ENCODE results near the gene RCOR1.

RCOR1 gene

GRCh38 chr14:102565959-102566358 lies 26.5 kb upstream of the RCOR1 start:
- Histone ChIP-seq H2AK5ac (ENCODE audit: low read depth, low read length) (no peak overlapping the region), H3K36me3 (replicated peaks in 1 of 2; ENCODE audit: control insufficient read depth in 2 of 2, insufficient read depth in 2 of 2, low read length in 2 of 2) (no peaks in the 10 kb centered on the region), H3K4me3 (ENCODE audit: low read length in 2 of 2) (no peak overlapping the region), H3K23ac (ENCODE audit: low read depth, low read length, poor library complexity) (no peak overlapping the region), H3K79me1 (ENCODE audit: low read depth, low read length) (no peaks in the 10 kb centered on the region), H2BK15ac (ENCODE audit: low read length) (no peak overlapping the region), H3K4me2 (ENCODE audit: insufficient read depth, low read length, poor library complexity, severe bottlenecking) (no peak overlapping the region), H3K27ac (replicated peaks; ENCODE audit: low read length) (no peak overlapping the region), H2BK120ac (ENCODE audit: low read depth, low read length) (no peak overlapping the region), H3K4me1 (ENCODE audit: control insufficient read depth in 2 of 2, insufficient read depth in 1 of 2, low read depth in 1 of 2, low read length in 2 of 2) (peaks cover 0 to 4% of the 10 kb centered on the region in 2 donors), H3K4ac (ENCODE audit: low read length) (no peak overlapping the region), H3K27me3 (ENCODE audit: control insufficient read depth in 3 of 3, insufficient read depth in 3 of 3, low read depth in 1 of 3, low read length in 3 of 3) (no peaks in the 10 kb centered on the region), H2BK12ac (ENCODE audit: low read length) (no peak overlapping the region), H2BK5ac (ENCODE audit: low read length) (no peak overlapping the region), H4K91ac (ENCODE audit: low read depth, low read length, poor library complexity) (no peak overlapping the region), H2AFZ (ENCODE audit: low read length) (no peak overlapping the region), H3K18ac (ENCODE audit: low read length) (no peak overlapping the region), H3K14ac (ENCODE audit: low read length) (no peak overlapping the region), H4K8ac (ENCODE audit: low read depth, low read length) (no peak overlapping the region), H3K9ac (ENCODE audit: low read depth, low read length, poor library complexity) (no peak overlapping the region), H3K9me3 (replicated peaks in 1 of 2; ENCODE audit: control insufficient read depth in 2 of 2, insufficient read depth in 1 of 2, low read depth in 1 of 2, low read length in 2 of 2) (peaks cover 0 to 4% of the 10 kb centered on the region in 2 donors)
- no CpG with 5 or more reads among the region's 7 CpGs for WGBS, 2 donors (ENCODE audit: extremely low coverage in 2 of 2, insufficient read length in 2 of 2, insufficient replicate concordance in 1 of 2)
- no peak for DNase-seq (ENCODE audit: low spot score)

- H3K27ac ChIP-seq (replicated peaks; ENCODE audit: low read length) = no peak overlapping the region
- no CpG with 5 or more reads among the region's 7 CpGs for WGBS, 2 donors (ENCODE audit: extremely low coverage in 2 of 2, insufficient read length in 2 of 2, insufficient replicate concordance in 1 of 2)
- no peak for DNase-seq (ENCODE audit: low spot score)
Measured at GRCh38 chr14:102568115-102568614, 24.3 kb upstream of the RCOR1 start.

GRCh38 chr14:102570334-102570995 lies 22.0 kb upstream of the RCOR1 start:
- no peak for DNase-seq (ENCODE audit: low spot score)
- H3K4me3 ChIP-seq (ENCODE audit: low read length in 2 of 2) = no peak overlapping the region
- H3K4ac ChIP-seq (ENCODE audit: low read length) = no peak overlapping the region
- no peak overlapping the region for H2BK120ac ChIP-seq (ENCODE audit: low read depth, low read length)
- peaks cover 0 to 10% of the 10 kb centered on the region in 2 donors for H3K4me1 ChIP-seq (ENCODE audit: control insufficient read depth in 2 of 2, insufficient read depth in 1 of 2, low read depth in 1 of 2, low read length in 2 of 2)
- H3K36me3 ChIP-seq (replicated peaks in 1 of 2; ENCODE audit: control insufficient read depth in 2 of 2, insufficient read depth in 2 of 2, low read length in 2 of 2) = no peaks in the 10 kb centered on the region
- no peak overlapping the region for H3K27ac ChIP-seq (replicated peaks; ENCODE audit: low read length)
- no peaks in the 10 kb centered on the region for H3K9me3 ChIP-seq (replicated peaks in 1 of 2; ENCODE audit: control insufficient read depth in 2 of 2, insufficient read depth in 1 of 2, low read depth in 1 of 2, low read length in 2 of 2)
- no peak overlapping the region for H2BK12ac ChIP-seq (ENCODE audit: low read length)
- no peak overlapping the region for H3K18ac ChIP-seq (ENCODE audit: low read length)
- H2BK5ac ChIP-seq (ENCODE audit: low read length) = no peak overlapping the region
- H2AK5ac ChIP-seq (ENCODE audit: low read depth, low read length) = no peak overlapping the region
- H3K23ac ChIP-seq (ENCODE audit: low read depth, low read length, poor library complexity) = no peak overlapping the region
- no peak overlapping the region for H2BK15ac ChIP-seq (ENCODE audit: low read length)
- WGBS, 2 donors (ENCODE audit: extremely low coverage in 2 of 2, insufficient read length in 2 of 2, insufficient replicate concordance in 1 of 2) = no CpG with 5 or more reads among the region's 9 CpGs
- no peaks in the 10 kb centered on the region for H3K79me1 ChIP-seq (ENCODE audit: low read depth, low read length)
- no peak overlapping the region for H3K14ac ChIP-seq (ENCODE audit: low read length)
- H4K8ac ChIP-seq (ENCODE audit: low read depth, low read length) = no peak overlapping the region
- no peak overlapping the region for H4K91ac ChIP-seq (ENCODE audit: low read depth, low read length, poor library complexity)
- H2AFZ ChIP-seq (ENCODE audit: low read length) = no peak overlapping the region
- H3K27me3 ChIP-seq (ENCODE audit: control insufficient read depth in 3 of 3, insufficient read depth in 3 of 3, low read depth in 1 of 3, low read length in 3 of 3) = no peaks in the 10 kb centered on the region
- no peak overlapping the region for H3K4me2 ChIP-seq (ENCODE audit: insufficient read depth, low read length, poor library complexity, severe bottlenecking)
- no peak overlapping the region for H3K9ac ChIP-seq (ENCODE audit: low read depth, low read length, poor library complexity)

More at GRCh38 chr14:102568115-102568614, 24.3 kb upstream of the RCOR1 start:
- no peaks in the 10 kb centered on the region for H3K27me3 ChIP-seq (ENCODE audit: control insufficient read depth in 3 of 3, insufficient read depth in 3 of 3, low read depth in 1 of 3, low read length in 3 of 3)
- H3K4me3 ChIP-seq (ENCODE audit: low read length in 2 of 2) = no peak overlapping the region
- H2AK5ac ChIP-seq (ENCODE audit: low read depth, low read length) = no peak overlapping the region
- peak overlapping the region; percentile 68 for H2AFZ ChIP-seq (ENCODE audit: low read length)
- H2BK5ac ChIP-seq (ENCODE audit: low read length) = no peak overlapping the region
- H3K4me2 ChIP-seq (ENCODE audit: insufficient read depth, low read length, poor library complexity, severe bottlenecking) = no peak overlapping the region
- H3K9ac ChIP-seq (ENCODE audit: low read depth, low read length, poor library complexity) = no peak overlapping the region
- no peak overlapping the region for H2BK12ac ChIP-seq (ENCODE audit: low read length)
- no peak overlapping the region for H2BK15ac ChIP-seq (ENCODE audit: low read length)
- H3K79me1 ChIP-seq (ENCODE audit: low read depth, low read length) = no peaks in the 10 kb centered on the region
- H4K8ac ChIP-seq (ENCODE audit: low read depth, low read length) = no peak overlapping the region
- no peak overlapping the region for H2BK120ac ChIP-seq (ENCODE audit: low read depth, low read length)
- no peak overlapping the region for H3K4ac ChIP-seq (ENCODE audit: low read length)
- no peak overlapping the region for H4K91ac ChIP-seq (ENCODE audit: low read depth, low read length, poor library complexity)
- peaks cover 0 to 4% of the 10 kb centered on the region in 2 donors for H3K9me3 ChIP-seq (replicated peaks in 1 of 2; ENCODE audit: control insufficient read depth in 2 of 2, insufficient read depth in 1 of 2, low read depth in 1 of 2, low read length in 2 of 2)
- no peak overlapping the region for H3K14ac ChIP-seq (ENCODE audit: low read length)
- H3K23ac ChIP-seq (ENCODE audit: low read depth, low read length, poor library complexity) = no peak overlapping the region
- H3K36me3 ChIP-seq (replicated peaks in 1 of 2; ENCODE audit: control insufficient read depth in 2 of 2, insufficient read depth in 2 of 2, low read length in 2 of 2) = no peaks in the 10 kb centered on the region
- H3K18ac ChIP-seq (ENCODE audit: low read length) = peak overlapping the region; percentile 9
- peaks cover 0 to 4% of the 10 kb centered on the region in 2 donors for H3K4me1 ChIP-seq (ENCODE audit: control insufficient read depth in 2 of 2, insufficient read depth in 1 of 2, low read depth in 1 of 2, low read length in 2 of 2)

GRCh38 chr14:102571043-102571442 lies 21.4 kb upstream of the RCOR1 start:
- no peak overlapping the region for H3K27ac ChIP-seq (replicated peaks; ENCODE audit: low read length)
- no peaks in the 10 kb centered on the region for H3K36me3 ChIP-seq (replicated peaks in 1 of 2; ENCODE audit: control insufficient read depth in 2 of 2, insufficient read depth in 2 of 2, low read length in 2 of 2)
- no peak overlapping the region for H3K4ac ChIP-seq (ENCODE audit: low read length)
- no peak overlapping the region for H3K23ac ChIP-seq (ENCODE audit: low read depth, low read length, poor library complexity)
- no peak for DNase-seq (ENCODE audit: low spot score)
- H3K27me3 ChIP-seq (ENCODE audit: control insufficient read depth in 3 of 3, insufficient read depth in 3 of 3, low read depth in 1 of 3, low read length in 3 of 3) = no peaks in the 10 kb centered on the region
- no peak overlapping the region for H3K9ac ChIP-seq (ENCODE audit: low read depth, low read length, poor library complexity)
- no peak overlapping the region for H2BK120ac ChIP-seq (ENCODE audit: low read depth, low read length)
- H3K9me3 ChIP-seq (replicated peaks in 1 of 2; ENCODE audit: control insufficient read depth in 2 of 2, insufficient read depth in 1 of 2, low read depth in 1 of 2, low read length in 2 of 2) = no peaks in the 10 kb centered on the region
- H3K18ac ChIP-seq (ENCODE audit: low read length) = no peak overlapping the region
- H4K8ac ChIP-seq (ENCODE audit: low read depth, low read length) = no peak overlapping the region
- H2AK5ac ChIP-seq (ENCODE audit: low read depth, low read length) = peak overlapping the region; percentile 32
- no peak overlapping the region for H3K4me3 ChIP-seq (ENCODE audit: low read length in 2 of 2)
- no peak overlapping the region for H3K14ac ChIP-seq (ENCODE audit: low read length)
- WGBS, 2 donors (ENCODE audit: extremely low coverage in 2 of 2, insufficient read length in 2 of 2, insufficient replicate concordance in 1 of 2) = no CpG with 5 or more reads among the region's 2 CpGs
- H2BK15ac ChIP-seq (ENCODE audit: low read length) = no peak overlapping the region
- H2BK5ac ChIP-seq (ENCODE audit: low read length) = no peak overlapping the region
- H2AFZ ChIP-seq (ENCODE audit: low read length) = no peak overlapping the region
- no peak overlapping the region for H3K4me2 ChIP-seq (ENCODE audit: insufficient read depth, low read length, poor library complexity, severe bottlenecking)
- H2BK12ac ChIP-seq (ENCODE audit: low read length) = no peak overlapping the region
- peaks cover 0 to 10% of the 10 kb centered on the region in 2 donors for H3K4me1 ChIP-seq (ENCODE audit: control insufficient read depth in 2 of 2, insufficient read depth in 1 of 2, low read depth in 1 of 2, low read length in 2 of 2)
- no peak overlapping the region for H4K91ac ChIP-seq (ENCODE audit: low read depth, low read length, poor library complexity)
- H3K79me1 ChIP-seq (ENCODE audit: low read depth, low read length) = no peaks in the 10 kb centered on the region

Measured in neuronal stem cell (in vitro differentiated cells).